GM21528 (cell line): ENCODE data around the gene C16orf86.
A peak's percentile ranks its signal among the peaks of the same experiment; 100 is the strongest.

ENCODE experiments used
- ATAC-seq: cut with Tn5 transposase; IDR thresholded peaks from one replicate; pipeline ENCODE4 v1.9.1; 2021; ENCODE audit warnings: mild to moderate bottlenecking, moderate library complexity; ENCODE audit not compliant: unreplicated experiment, low FRiP score

C16orf86 gene

DNA sequence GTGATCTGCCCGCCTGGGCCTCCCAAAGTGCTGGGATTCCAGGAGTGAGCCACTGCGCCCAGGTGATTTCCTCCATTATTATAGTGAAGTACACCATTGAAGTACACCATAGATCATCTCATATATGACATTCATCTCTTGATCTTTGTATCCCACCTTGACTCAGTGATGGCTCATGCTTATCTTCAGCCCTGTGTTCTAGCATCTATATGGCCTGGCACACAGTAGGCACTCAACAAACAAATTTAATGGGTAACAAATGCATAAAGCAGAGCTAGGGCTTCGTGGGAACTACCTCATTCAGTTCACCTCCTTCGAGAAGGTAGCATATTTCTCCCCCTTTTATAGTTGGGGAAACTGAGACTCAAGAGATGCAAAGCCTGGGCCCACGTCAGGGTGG is 1.0 kb upstream of the C16orf86 start:
- ATAC-seq: no peak

DNA sequence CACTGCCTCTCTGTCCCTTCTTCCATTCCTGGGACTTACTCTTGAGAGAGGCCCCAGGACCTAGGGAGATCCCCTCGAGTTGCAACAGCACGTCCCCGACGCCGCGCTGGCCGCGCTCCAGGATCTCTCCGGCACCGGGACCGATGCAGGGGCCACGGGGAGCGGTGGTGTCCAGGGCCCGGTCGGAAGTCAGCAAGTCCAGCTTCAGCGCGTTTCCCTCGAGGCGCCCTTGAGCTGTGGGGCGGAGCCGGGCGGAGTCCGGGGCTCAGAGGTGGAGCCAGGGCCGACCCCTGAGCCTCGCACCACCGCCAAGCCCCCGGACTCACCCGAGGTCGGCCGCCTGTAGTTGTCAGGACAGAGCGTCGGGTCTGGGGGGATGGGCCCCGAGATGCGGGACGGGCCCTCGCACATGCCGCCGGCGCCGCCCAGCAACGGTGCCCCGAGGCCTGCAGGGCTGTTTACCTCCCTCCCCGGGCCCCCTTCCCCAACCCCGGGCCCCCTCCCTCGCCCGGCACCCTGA is 522 bp upstream of the C16orf86 start:
- no peak for ATAC-seq

DNA sequence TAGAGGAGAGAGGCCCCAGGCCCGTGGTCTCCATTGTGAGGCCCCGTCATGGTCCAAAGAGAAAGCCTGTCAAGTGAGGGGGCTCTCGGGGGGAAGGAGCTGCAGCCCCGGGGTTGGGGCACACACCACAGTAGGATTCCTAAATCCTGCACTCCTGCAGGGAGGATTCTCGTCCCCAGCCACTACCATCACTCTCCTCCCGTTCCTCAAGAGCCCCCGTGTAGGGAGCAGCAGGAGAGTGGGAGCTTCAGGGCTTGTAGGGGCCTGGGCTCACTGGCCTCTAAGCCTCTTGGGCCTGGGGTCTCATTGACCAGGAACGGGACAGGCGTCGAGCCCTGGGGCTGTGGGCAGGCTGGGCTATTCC is 821 bp downstream of the C16orf86 start:
- ATAC-seq: no peak

DNA sequence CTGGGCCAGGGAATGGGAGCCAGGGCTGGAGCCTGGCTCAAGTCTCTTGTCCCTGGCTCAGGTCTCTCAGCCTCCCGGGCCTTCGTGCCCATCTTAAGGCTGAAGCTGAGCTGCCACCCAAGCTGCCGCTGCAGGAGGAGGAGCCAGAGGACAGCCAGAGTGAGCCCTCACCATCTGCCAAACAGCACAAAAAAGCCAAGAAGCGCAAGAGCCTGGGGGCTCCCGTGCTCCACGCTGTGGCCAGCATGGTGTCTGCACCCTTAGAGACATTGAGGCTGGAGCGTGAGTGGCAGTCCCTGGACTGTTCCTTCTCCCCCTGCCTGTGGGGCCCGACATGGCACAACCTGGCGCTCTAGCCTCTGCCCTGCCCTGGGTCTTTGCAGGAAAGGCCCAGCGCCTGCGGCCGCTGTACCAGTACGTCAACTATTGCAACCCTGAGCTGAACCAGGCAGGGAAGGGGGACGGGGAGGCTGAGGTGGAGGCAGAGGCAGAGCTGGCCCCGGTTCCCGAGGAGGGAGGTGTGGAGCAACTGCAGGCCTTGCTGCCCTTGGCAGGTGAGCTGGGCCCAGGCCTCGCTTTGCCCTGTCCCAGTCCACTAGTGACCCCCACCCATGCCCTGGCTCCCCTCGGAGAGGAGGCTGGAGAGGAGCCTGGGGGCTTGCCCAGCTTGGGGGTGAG is 1.3 kb downstream of the C16orf86 start:
- peak; percentile 48 for ATAC-seq

DNA sequence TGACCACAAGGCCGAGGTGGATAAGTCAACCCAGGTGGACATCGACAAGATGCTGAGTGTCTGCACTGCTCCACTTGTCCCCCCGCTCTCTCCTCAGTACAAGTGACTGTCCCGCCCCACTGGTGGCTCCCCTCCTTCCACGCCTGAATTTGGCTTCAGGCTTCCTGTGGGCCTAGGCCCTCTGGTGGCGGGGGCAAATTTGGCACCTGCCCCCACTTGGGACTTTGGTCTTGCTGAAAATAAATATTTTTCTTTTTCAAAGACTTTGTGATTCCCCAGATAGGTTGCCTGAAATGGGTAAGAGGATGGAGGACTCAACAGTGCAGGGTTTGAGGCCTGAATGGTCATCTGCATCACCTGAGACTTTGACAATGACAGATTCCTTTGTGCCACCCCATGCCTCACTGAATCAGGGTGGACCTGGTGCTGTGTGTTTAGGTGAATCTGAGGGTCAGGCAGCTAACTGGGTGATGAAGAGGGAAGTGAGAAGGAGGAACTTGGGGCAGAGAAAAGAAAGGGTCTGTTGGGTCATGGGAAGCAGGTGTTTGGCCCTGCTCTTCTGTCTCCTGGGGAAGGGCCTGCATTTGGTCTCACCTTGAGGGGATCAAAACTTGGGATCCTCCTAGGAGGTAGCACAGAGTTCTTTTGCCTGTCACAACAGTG is 2.0 kb downstream of the C16orf86 start:
- ATAC-seq: no peak

DNA sequence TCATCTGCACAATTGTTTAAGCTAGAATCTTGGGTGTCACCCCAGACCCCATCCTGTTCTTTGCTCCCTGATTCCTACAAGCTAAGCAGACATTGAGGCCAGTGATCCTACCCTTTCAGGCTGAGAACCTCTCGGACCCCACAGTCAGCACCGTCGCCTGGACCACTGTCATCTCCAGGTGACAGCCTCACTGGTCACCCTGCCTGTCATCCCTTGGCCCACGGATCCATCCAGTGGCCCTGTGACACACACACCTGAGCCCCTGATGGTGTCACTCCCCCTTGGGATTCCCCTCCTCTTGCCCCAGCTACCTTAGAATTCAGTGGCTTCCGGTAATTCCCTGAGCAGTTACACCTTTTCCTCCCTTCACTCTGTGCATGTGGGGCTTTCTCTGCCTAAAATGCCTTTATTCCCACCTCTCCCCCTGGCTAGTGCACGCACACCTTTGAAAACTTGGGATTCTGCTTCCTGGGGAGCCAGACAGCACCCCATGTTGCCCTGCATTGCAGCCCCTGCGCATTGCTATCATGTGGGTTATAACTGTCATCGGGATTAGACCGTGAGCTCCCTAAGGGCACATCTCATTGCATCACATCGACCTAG is 3.0 kb downstream of the C16orf86 start:
- no peak for ATAC-seq

DNA sequence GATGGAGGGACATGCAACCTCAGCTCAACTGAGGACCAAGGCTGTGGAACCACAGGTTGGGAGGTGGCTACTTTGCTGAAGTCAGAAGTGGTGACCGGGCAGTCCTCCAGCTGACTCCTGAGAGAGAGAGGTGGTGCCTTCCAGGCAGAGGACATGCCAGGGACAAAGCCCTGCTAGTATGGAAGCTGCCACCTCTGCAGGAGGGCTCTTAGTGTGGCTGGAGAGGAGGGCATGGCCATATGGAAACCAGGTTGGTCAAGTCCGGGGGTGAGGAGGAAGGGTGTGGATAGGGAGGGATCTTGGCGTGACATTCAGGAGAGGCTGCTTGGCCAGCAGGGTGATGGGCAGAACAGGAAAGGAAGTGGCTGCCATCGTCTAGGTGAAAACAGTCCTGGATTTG is 5.7 kb downstream of the C16orf86 start:
- ATAC-seq: no peak

DNA sequence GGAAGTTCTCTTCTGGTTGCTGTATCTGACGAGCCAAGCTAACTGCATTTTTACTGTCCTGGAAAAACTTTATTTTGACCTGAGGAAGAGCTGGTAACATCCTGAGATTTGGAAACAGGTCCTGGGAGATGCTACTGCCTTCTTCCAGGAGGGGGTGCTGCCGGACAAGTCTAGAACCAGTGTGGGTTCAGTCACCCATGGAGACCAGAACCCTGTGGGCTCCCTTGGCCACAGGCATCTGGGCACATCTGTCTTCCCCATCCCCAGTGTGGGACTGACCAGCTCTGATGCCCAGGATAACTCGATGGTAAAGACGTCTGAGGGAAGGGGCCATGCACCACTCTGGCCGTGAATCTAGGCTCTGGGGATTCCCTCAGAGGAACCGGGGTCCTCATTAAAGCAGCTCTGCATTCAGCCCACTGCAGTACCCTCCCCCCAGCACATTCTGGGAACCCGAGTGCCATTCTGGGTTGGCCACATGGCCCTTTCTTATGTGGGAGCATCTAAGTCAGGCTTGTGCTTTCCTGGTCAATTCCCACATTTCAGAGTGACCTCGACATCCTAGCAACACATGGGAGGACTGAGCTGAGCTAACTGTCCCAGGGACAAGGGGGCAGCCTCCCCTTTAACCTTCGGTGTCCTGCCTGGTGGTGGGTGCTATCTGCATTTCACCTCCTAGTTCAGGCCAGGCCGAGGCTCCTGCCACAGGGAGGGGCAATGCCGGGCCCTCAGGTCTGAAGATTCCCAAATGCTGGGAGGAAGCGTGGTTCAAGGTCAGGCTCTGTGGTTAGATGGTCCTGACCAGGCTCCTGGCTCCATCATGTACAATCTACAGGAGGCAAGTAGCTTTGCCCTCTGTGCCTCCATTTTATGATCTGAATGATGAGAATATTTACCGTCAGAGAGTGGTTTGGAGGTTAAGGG is 6.4 kb downstream of the C16orf86 start:
- ATAC-seq: no peak

DNA sequence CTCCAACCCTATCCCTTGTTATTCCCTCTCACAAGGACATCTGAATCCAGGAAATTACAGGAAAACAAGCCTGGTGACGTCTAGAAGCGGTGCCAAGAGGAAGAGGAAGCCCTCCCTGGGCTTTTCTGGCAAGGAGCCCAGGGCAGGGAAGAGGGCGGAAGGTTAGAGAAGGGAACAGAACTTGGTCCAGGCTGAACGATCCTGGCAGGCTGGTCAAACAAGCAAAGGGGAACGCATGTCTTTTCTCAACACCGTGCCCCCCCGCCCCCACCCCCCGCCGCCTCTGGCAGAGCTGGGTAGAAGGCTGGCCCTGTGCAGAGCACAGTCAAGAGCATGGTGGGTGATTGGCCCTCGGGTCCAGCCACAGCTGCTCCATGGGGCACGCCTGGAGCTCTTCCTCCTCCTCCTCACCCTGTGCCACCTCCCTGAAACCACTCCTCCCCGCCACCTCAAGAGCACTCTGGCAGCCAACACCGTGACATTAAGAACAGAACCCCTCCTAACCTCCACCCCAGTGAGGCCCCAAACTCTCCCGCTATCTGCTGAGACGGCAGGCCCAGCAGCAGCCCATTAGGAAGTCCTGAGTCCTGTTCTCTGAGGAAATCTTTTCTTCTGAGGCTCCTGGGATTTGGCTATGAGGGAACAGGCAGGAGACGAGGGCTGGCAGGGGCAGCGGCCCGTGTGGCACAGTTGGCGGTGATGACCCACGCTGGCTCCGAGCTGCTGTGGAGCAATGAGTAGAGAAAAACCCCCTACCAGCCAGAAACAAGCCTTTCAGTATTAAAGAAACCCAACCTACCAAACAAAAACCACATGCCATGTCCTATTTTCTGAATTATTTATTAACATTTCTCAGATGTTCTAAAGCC is 7.3 kb downstream of the C16orf86 start:
- ATAC-seq: no peak

DNA sequence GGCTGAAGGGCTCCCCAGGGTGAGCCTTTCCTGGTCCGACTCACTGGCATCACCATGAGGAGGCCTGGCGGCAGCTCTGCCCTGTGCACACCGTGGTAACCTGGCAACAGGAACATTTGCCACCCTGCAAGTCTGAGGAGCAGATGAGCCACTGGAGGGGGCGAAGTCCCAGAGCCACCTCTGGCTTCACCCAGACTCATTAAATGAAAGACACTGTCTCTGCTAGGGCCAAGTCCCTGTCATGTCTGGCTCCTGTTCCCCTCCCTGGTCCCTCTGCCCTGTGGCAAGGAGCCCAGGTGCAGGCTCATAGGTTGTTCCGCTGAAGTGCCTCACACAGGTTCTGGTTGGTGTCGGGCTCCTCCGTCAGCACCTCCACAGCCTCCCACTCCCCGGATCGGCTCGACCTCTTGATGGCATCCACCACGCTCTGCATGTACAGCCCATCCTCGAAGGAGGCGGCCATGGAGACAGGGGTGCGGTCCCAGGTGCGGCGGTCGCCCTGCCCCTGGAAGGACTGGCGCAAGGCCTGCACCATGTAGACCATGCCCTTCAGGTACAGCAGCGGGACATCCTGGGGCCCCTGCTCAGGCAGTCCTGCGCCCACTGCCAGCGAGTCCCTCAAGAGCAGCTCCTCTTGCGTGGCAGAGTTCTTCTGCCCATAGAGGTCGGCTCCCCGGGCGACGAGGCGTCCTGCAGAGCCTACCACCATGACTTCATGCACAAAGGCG is 8.4 kb downstream of the C16orf86 start:
- ATAC-seq: no peak

DNA sequence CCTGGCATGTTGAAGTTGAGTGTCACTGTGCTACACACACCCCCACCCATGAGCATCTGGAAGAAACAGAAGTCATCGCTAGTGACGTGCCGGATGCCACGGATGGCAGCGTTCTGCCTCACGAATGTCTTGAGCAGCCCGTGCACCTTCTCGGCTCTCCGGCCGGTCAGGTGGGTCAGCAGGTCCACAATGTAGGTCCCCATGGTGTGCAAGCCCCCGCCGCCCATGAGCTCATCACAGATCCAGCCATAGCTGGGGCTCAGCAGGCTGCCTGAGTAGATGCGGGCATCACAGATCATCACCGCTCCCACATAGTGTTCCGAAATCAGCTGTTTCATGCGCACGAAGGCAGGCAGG is 8.9 kb downstream of the C16orf86 start:
- ATAC-seq: no peak

DNA sequence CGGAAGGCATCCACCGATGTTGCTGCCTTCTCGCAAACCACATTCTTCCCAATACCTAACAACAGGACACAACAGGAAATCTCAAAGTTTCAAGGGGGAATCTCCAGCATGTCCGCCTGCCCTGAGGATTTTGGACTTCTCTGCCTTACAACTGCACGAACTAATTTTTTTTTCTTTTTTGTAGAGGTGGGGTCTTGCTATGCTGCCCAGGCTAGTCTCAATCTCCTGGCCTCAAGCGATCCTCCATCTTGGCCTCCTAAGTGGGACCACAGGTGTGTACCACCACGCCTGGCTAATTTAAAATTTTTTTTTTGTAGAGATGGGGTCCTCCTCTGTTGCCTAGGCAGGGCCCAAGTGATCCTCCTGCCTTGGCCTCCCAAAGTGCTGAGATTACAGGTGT is 9.4 kb downstream of the C16orf86 start:
- ATAC-seq: no peak

DNA sequence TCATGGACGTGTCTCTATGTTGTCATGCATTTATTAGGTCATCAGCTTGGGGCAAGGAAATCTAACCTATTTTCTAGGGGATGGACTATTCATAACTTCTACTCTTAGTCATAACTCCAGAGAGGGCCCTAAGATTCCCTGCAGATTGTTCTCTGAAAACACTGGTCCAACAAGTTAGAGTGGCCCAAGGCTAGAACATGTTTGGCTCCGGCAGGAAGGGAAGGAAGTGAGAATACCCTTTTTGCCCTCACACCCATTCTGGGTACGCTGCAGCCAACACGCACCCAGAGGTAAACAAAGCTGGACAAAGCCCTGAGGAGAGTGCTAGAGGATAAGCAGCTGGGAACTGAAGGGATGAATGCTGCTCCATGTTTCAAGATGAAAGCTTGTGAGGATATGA is 9.9 kb downstream of the C16orf86 start:
- no peak for ATAC-seq

DNA sequence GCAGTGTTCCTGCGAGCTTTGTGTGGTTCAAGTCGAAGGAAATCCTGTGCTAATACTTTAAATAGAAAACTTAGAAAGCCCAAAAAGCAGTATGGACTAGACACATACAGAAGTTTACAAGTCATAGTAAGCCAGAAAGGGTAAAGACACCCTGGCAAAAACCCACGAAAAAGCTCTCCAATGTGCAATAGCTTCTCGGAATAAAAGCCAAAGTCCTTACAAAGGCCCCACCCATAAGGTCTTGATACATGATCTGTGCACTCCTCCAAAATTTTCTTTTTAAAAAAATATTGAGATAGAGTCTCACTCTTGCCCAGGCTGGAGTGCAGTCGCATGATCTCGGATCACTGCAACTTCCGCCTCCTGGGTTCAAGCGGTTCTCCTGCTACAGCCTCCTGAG is 10.3 kb downstream of the C16orf86 start:
- no peak for ATAC-seq

DNA sequence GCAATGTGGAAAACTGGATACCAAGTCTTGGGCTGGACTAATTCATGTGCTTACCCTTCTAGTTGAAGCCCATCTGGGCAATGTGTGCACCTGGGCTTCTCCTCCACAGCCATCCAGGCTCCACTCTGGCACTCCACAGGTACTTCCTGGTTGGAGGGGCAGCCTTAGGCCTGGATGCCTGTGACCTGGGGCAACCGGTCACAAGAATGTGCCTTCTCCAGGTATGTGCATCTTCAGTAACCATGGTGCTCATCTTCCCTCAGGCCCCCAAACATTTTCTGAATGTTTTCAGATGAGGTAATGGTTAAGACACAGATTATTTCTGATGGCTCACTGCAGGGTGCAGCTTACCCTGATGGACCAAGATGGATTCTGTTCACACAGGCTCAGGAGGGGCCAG is 11.1 kb downstream of the C16orf86 start:
- no peak for ATAC-seq

DNA sequence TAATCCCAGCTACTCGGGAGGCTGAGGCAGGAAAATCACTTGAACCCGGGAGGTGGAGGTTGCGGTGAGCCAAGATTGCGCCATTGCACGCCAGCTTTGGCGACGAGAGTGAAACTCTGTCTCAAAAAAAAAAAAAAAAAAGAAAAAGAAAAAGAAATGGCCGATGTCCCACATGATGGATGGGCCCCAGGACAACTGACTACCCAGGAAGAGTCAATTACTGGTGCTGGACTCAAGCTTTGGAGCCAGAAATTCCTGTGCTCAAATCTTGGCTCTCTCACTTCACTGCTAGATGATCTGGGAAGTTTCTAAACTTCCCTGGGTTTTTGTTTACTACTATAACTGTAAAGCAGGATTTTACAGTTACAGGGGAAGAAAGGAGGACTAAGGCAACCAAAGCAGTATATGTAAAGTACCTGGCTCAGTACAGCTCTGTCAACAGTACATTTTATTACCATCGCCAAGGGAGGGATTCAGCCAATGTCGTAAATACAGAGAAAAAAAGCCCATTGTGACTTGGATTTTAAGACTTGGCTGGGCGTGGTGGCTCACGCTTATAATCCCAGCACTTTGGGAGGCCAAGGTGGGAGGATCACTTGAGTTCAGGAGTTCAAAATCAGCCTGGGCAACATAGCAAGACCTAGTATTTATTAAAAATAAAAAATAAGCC is 11.9 kb downstream of the C16orf86 start:
- no peak for ATAC-seq

DNA sequence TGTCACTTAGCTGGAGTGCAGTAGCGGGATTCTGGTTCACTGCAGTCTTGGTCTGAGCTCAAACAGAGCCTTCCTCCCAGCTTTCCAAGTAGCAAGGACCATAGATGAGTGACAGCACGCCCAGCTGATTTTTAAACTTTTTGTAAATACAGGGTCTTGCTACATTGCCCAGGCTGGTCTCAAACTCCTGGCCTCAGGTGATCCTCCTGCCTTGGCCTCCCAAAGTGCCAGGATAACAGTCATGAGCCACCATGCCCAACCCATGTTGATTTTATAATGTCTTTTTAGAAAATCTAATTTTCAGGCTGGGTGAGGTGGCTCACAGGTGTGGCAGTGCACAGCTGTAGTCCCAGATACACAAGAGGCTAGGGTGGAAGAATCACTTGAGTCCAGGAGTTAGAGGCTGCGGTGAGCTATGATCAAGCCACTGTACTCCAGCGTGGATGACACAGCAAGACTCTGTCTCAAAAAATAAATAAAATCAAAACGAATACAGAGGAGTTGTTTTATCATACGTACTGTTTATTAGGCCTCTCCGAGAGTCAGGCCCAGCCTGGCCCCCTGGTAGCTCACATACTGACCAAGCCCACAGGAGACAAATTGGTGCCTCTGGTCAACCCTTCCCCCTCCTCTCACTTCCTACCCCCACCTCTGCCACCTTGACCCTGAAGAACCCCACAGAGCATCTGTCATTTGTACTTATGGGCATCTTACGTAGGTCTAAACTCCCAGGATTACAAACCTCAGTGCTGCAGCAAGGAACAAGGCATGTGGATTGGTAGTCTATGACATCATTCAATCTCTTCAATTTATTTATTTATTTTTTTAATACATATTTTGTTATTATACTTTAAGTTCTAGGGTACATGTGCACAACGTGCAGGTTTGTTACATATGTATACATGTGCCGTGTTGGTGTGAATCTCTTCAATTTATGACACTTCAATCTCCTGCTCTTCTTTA is 13.6 kb downstream of the C16orf86 start:
- ATAC-seq: no peak

DNA sequence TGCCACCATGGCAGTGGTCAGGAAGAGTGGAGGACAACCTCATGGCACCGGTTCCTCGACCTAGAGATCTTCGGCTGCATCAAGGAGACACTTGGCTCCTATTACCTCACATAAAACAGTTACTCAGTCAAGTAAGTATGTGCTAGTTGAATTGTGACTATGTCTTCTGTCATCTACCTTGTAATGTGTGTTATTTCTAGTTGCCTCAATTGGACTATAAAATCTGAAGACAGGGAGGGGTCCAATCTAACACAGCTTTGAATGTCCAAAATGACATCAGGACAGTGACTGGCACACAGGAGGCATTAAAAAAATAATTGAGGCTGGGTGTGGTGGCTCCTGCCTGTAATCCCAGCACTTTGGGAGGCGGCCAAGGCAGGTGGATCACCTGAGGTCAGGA is 17.2 kb downstream of the C16orf86 start:
- ATAC-seq: no peak
